WTC11 (cell line): ENCODE data around the gene ZNF680. TPM values are rescaled to one million over a fixed set of nuclear protein-coding genes. Genes with fewer than 3 reads are reported as not detected.

Experiments
- ATAC-seq: fragments of 200-7000 bp; cut with Tn5 transposase; 2 replicates; pipeline ENCODE4 v1.10.0; 2021; ENCODE audit warnings: mild to moderate bottlenecking, moderate library complexity
- CTCF ChIA-PET: fragments of 300-600 bp; sonication (Branson Sonifier 250); formaldehyde crosslinking; loops from one replicate; lab custom pipeline; 2021; ENCODE audit warnings: antibody characterized with exemption; lab: Charles Lee
- POLR2A ChIA-PET: fragments of 350-600 bp; sonication (Branson Sonifier 250); formaldehyde crosslinking; loops from one replicate; lab custom pipeline; 2021; ENCODE audit warnings: antibody characterized with exemption; lab: Charles Lee
- DNase-seq: peaks from one replicate; pipeline ENCODE4 v3.0.0; 2021; ENCODE audit warnings: low spot score
- H3K27ac Mint-ChIP-seq: 2 replicates; pipeline ENCODE4 v1.8.0; 2021; ENCODE audit warnings: mixed read lengths
- H3K27me3 Mint-ChIP-seq: 2 replicates; pipeline ENCODE4 v1.8.0; 2021; ENCODE audit warnings: low read depth, mild to moderate bottlenecking, moderate library complexity, mixed read lengths
- H3K36me3 Mint-ChIP-seq: 2 replicates; pipeline ENCODE4 v1.8.0; 2021; ENCODE audit warnings: mixed read lengths
- H3K4me1 Mint-ChIP-seq: 2 replicates; pipeline ENCODE4 v1.8.0; 2022; ENCODE audit warnings: mixed read lengths
- H3K4me3 Mint-ChIP-seq: 2 replicates; pipeline ENCODE4 v1.8.0; 2021; ENCODE audit warnings: mild to moderate bottlenecking, moderate library complexity, mixed read lengths
- H3K9me3 Mint-ChIP-seq: 2 replicates; pipeline ENCODE4 v1.8.0; 2021; ENCODE audit warnings: mixed read lengths
- ATF1 ChIP-seq: sonication (generic); formaldehyde crosslinking; IDR thresholded peaks from 2 replicates; pipeline ENCODE4 v1.8.1; 2023; ENCODE audit warnings: mild to moderate bottlenecking, moderate library complexity, missing genetic modification reagents
- ESRRA ChIP-seq: sonication (generic); formaldehyde crosslinking; IDR thresholded peaks from 2 replicates; pipeline ENCODE4 v1.8.1; 2022; ENCODE audit warnings: mild to moderate bottlenecking, missing genetic modification reagents, borderline replicate concordance
- ETV6 ChIP-seq: sonication (generic); formaldehyde crosslinking; IDR thresholded peaks from 2 replicates; pipeline ENCODE4 v1.8.1; 2022; ENCODE audit warnings: mild to moderate bottlenecking, missing genetic modification reagents
- FOXJ3 ChIP-seq: sonication (generic); formaldehyde crosslinking; IDR thresholded peaks from 2 replicates; pipeline ENCODE4 v1.9.0; 2021; ENCODE audit warnings: missing genetic modification reagents, mild to moderate bottlenecking, borderline replicate concordance
- IRF2 ChIP-seq: sonication (generic); formaldehyde crosslinking; IDR thresholded peaks from 2 replicates; pipeline ENCODE4 v1.8.0; 2022; ENCODE audit warnings: low read depth, missing genetic modification reagents, borderline replicate concordance
- KAT7 ChIP-seq: sonication (generic); formaldehyde crosslinking; IDR thresholded peaks from 2 replicates; pipeline ENCODE4 v1.8.1; 2023; ENCODE audit warnings: missing genetic modification reagents, mild to moderate bottlenecking, borderline replicate concordance
- NR1H2 ChIP-seq: sonication (generic); formaldehyde crosslinking; IDR thresholded peaks from 2 replicates; pipeline ENCODE4 v1.9.0; 2021; ENCODE audit warnings: mild to moderate bottlenecking, moderate library complexity, missing genetic modification reagents
- OVOL2 ChIP-seq: fragments of 250-450 bp; sonication (Bioruptor Pico); IDR thresholded peaks from 2 replicates; pipeline ENCODE4 v1.9.0; 2021; ENCODE audit warnings: mild to moderate bottlenecking, borderline replicate concordance
- RELA ChIP-seq: sonication (generic); formaldehyde crosslinking; IDR thresholded peaks from 2 replicates; pipeline ENCODE4 v1.8.1; 2022; ENCODE audit warnings: missing genetic modification reagents, mild to moderate bottlenecking, borderline replicate concordance
- SMAD3 ChIP-seq: sonication (generic); formaldehyde crosslinking; IDR thresholded peaks from 2 replicates; pipeline ENCODE4 v1.8.0; 2022; ENCODE audit warnings: missing genetic modification reagents, mild to moderate bottlenecking, borderline replicate concordance
- ZNF138 ChIP-seq: sonication (generic); formaldehyde crosslinking; conservative IDR thresholded peaks from 2 replicates; pipeline ENCODE4 v1.8.1; 2022; ENCODE audit warnings: mild to moderate bottlenecking, moderate library complexity, missing genetic modification reagents
- ZNF232 ChIP-seq: sonication (generic); formaldehyde crosslinking; IDR thresholded peaks from 2 replicates; pipeline ENCODE4 v1.8.0; 2022; ENCODE audit warnings: mild to moderate bottlenecking, missing genetic modification reagents
- ZNF396 ChIP-seq: fragments of 250-450 bp; sonication (Bioruptor Pico); IDR thresholded peaks from 2 replicates; pipeline ENCODE4 v1.8.0; 2021; ENCODE audit warnings: mild to moderate bottlenecking, moderate library complexity, borderline replicate concordance
- total RNA-seq: library from RNA; stranded (reverse); gene quantifications from 3 replicates; pipeline ENCODE4 v1.2.3, GENCODE V29; 2021
- TF ChIP-seq, protein P1 (sequence below): sonication (generic); formaldehyde crosslinking; IDR thresholded peaks from 2 replicates; pipeline ENCODE4 v1.8.0; 2023; ENCODE audit warnings: missing genetic modification reagents
- TF ChIP-seq, protein P2 (sequence below): sonication (generic); formaldehyde crosslinking; IDR thresholded peaks from 2 replicates; pipeline ENCODE4 v1.8.1; 2022; ENCODE audit warnings: low read depth, mild to moderate bottlenecking, moderate library complexity, missing genetic modification reagents, borderline replicate concordance
- TF ChIP-seq, protein P3 (sequence below): fragments of 250-450 bp; sonication (Bioruptor Pico); conservative IDR thresholded peaks from 2 replicates; pipeline ENCODE4 v1.9.0; 2021; ENCODE audit warnings: mild to moderate bottlenecking
- TF ChIP-seq, protein P4 (sequence below): sonication (generic); formaldehyde crosslinking; IDR thresholded peaks from 2 replicates; pipeline ENCODE4 v1.8.0; 2023; ENCODE audit warnings: mild to moderate bottlenecking, missing genetic modification reagents
- TF ChIP-seq, protein P5 (sequence below): sonication (generic); formaldehyde crosslinking; IDR thresholded peaks from 2 replicates; pipeline ENCODE4 v1.8.1; 2023; ENCODE audit warnings: mild to moderate bottlenecking, missing genetic modification reagents, moderate library complexity
- TF ChIP-seq, protein P6 (sequence below): sonication (generic); formaldehyde crosslinking; IDR thresholded peaks from 2 replicates; pipeline ENCODE4 v1.8.1; 2023; ENCODE audit warnings: mild to moderate bottlenecking, missing genetic modification reagents, borderline replicate concordance
- TF ChIP-seq, protein P7 (sequence below): sonication (generic); formaldehyde crosslinking; IDR thresholded peaks from 2 replicates; pipeline ENCODE4 v1.8.1; 2022; ENCODE audit warnings: mild to moderate bottlenecking, moderate library complexity, missing genetic modification reagents
- TF ChIP-seq, protein P8 (sequence below): fragments of 250-450 bp; sonication (Bioruptor Pico); IDR thresholded peaks from 2 replicates; pipeline ENCODE4 v2.1.2; 2022; ENCODE audit warnings: mild to moderate bottlenecking, moderate library complexity

ZNF680 gene
- total RNA-seq, 1 experiment from 2014 or later, result 13.9 TPM

DNA sequence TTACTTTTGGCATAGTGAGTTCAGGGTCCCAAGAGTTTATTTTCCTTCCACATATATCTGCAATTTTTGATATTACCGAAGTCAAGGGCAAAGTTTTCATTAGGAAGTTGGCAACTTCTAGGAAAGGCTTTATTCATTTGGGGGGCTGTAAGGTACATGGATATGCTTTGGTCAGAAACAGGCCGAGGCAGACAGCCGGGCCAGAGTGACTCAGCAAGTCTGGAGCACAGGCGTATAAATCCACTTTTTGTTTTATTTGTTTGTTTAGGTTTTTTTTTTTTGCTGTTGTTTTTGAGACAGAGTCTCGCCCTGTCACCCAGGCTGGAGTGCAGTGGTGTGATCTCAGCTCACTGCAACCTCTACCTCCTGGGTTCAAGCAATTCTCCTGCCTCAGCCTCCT lies 3.7 kb downstream of the ZNF680 start:
- no peak for TF ChIP-seq IRF2 (CRISPR knock-in tag)
- no peak for TF ChIP-seq ATF1 (CRISPR knock-in tag)
- TF ChIP-seq, all 79 proteins: peak for 0
- Mint-ChIP-seq H3K36me3 (peaks cover 57% of the 10 kb centered on the region), H3K27me3 (peaks cover 4% of the 10 kb centered on the region; the same call in 1 of the 2 replicates), H3K27ac (no peak overlapping the region), H3K9me3 (peaks cover 38% of the 10 kb centered on the region), H3K4me1 (peaks cover 18% of the 10 kb centered on the region), H3K4me3 (no peak overlapping the region)
- ChIA-PET CTCF (no interaction called here), POLR2A (no interaction called here)
- DNase-seq, result no peak
- no peak for ATAC-seq

DNA sequence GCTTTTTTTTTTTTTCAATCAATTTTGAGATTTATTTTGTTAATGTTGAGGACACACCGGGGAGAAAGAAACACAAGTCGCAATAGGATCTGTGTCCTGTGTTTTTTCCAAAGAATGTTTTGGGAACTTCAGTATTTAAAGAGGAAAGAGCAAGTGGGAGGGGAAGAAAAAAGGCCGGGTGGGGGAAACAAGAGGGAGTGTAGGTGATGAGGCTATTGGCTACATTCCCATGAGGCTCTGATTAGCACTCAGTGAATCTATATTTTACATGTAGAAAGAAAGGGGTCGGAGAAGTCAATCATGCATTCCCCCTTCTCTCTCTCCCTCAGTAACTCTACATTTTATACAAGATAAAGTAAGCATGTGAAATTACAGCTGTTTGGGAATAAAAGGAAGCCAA lies 4.1 kb downstream of the ZNF680 start:
- Mint-ChIP-seq H3K27ac (no peak overlapping the region), H3K4me1 (peaks cover 14% of the 10 kb centered on the region), H3K9me3 (peaks cover 34% of the 10 kb centered on the region), H3K27me3 (peaks cover 4% of the 10 kb centered on the region; the same call in 1 of the 2 replicates), H3K36me3 (peaks cover 53% of the 10 kb centered on the region), H3K4me3 (no peak overlapping the region)
- ATAC-seq, result no peak
- no peak for DNase-seq
- CTCF ChIA-PET, result no interaction called here
- TF ChIP-seq FOXJ3 (CRISPR knock-in tag), result no peak
- TF ChIP-seq, protein P1, sequence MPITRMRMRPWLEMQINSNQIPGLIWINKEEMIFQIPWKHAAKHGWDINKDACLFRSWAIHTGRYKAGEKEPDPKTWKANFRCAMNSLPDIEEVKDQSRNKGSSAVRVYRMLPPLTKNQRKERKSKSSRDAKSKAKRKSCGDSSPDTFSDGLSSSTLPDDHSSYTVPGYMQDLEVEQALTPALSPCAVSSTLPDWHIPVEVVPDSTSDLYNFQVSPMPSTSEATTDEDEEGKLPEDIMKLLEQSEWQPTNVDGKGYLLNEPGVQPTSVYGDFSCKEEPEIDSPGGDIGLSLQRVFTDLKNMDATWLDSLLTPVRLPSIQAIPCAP, result no peak
- TF ChIP-seq RELA (CRISPR knock-in tag), result no peak
- TF ChIP-seq KAT7, result no peak
- TF ChIP-seq, protein P2, sequence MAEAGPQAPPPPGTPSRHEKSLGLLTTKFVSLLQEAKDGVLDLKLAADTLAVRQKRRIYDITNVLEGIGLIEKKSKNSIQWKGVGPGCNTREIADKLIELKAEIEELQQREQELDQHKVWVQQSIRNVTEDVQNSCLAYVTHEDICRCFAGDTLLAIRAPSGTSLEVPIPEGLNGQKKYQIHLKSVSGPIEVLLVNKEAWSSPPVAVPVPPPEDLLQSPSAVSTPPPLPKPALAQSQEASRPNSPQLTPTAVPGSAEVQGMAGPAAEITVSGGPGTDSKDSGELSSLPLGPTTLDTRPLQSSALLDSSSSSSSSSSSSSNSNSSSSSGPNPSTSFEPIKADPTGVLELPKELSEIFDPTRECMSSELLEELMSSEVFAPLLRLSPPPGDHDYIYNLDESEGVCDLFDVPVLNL (CRISPR knock-in tag), result no peak
- TF ChIP-seq SMAD3 (CRISPR knock-in tag), result no peak
- TF ChIP-seq, protein P3, sequence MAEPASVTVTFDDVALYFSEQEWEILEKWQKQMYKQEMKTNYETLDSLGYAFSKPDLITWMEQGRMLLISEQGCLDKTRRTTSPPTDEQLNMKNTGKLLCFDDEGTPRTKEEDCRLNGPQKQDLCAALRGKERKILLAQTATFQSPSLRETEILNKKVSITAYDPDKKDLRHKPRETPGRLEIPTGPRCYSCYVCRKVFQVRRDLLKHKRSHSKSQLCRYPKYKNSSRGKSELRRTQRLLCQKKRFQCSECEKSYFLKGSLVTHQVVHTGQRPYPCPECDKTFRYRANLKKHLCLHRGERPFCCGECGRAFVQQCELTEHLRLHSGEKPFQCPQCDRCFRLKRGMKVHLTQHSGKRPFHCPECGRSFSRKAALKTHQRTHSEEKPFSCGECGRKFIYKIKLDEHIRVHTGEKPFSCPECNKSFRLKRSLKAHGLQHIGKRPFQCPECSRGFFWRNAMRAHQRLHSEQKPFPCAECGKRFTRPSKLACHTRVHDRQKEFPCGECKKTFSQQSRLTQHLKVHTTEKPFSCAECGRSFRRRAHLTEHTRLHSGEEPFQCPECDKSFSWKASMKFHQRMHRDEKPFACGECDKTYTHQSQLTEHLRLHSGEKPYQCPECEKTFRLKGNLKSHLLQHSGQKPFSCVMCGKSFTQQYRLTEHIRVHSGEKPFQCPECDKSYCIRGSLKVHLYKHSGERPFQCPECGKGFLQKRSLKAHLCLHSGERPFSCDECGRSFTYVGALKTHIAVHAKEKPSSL (CRISPR knock-in tag), result no peak
- TF ChIP-seq, protein P4, sequence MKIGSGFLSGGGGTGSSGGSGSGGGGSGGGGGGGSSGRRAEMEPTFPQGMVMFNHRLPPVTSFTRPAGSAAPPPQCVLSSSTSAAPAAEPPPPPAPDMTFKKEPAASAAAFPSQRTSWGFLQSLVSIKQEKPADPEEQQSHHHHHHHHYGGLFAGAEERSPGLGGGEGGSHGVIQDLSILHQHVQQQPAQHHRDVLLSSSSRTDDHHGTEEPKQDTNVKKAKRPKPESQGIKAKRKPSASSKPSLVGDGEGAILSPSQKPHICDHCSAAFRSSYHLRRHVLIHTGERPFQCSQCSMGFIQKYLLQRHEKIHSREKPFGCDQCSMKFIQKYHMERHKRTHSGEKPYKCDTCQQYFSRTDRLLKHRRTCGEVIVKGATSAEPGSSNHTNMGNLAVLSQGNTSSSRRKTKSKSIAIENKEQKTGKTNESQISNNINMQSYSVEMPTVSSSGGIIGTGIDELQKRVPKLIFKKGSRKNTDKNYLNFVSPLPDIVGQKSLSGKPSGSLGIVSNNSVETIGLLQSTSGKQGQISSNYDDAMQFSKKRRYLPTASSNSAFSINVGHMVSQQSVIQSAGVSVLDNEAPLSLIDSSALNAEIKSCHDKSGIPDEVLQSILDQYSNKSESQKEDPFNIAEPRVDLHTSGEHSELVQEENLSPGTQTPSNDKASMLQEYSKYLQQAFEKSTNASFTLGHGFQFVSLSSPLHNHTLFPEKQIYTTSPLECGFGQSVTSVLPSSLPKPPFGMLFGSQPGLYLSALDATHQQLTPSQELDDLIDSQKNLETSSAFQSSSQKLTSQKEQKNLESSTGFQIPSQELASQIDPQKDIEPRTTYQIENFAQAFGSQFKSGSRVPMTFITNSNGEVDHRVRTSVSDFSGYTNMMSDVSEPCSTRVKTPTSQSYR, result no peak
- TF ChIP-seq, protein P5, sequence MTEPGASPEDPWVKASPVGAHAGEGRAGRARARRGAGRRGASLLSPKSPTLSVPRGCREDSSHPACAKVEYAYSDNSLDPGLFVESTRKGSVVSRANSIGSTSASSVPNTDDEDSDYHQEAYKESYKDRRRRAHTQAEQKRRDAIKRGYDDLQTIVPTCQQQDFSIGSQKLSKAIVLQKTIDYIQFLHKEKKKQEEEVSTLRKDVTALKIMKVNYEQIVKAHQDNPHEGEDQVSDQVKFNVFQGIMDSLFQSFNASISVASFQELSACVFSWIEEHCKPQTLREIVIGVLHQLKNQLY, result no peak
- no peak for TF ChIP-seq ESRRA
- no peak for TF ChIP-seq ZNF138
- TF ChIP-seq NR1H2 (CRISPR knock-in tag), result no peak
- TF ChIP-seq, protein P6, sequence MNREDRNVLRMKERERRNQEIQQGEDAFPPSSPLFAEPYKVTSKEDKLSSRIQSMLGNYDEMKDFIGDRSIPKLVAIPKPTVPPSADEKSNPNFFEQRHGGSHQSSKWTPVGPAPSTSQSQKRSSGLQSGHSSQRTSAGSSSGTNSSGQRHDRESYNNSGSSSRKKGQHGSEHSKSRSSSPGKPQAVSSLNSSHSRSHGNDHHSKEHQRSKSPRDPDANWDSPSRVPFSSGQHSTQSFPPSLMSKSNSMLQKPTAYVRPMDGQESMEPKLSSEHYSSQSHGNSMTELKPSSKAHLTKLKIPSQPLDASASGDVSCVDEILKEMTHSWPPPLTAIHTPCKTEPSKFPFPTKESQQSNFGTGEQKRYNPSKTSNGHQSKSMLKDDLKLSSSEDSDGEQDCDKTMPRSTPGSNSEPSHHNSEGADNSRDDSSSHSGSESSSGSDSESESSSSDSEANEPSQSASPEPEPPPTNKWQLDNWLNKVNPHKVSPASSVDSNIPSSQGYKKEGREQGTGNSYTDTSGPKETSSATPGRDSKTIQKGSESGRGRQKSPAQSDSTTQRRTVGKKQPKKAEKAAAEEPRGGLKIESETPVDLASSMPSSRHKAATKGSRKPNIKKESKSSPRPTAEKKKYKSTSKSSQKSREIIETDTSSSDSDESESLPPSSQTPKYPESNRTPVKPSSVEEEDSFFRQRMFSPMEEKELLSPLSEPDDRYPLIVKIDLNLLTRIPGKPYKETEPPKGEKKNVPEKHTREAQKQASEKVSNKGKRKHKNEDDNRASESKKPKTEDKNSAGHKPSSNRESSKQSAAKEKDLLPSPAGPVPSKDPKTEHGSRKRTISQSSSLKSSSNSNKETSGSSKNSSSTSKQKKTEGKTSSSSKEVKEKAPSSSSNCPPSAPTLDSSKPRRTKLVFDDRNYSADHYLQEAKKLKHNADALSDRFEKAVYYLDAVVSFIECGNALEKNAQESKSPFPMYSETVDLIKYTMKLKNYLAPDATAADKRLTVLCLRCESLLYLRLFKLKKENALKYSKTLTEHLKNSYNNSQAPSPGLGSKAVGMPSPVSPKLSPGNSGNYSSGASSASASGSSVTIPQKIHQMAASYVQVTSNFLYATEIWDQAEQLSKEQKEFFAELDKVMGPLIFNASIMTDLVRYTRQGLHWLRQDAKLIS (CRISPR knock-in tag), result no peak
- no peak for TF ChIP-seq ETV6
- TF ChIP-seq OVOL2 (CRISPR knock-in tag), result no peak
- TF ChIP-seq, protein P7, sequence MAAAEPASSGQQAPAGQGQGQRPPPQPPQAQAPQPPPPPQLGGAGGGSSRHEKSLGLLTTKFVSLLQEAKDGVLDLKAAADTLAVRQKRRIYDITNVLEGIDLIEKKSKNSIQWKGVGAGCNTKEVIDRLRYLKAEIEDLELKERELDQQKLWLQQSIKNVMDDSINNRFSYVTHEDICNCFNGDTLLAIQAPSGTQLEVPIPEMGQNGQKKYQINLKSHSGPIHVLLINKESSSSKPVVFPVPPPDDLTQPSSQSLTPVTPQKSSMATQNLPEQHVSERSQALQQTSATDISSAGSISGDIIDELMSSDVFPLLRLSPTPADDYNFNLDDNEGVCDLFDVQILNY, result no peak
- TF ChIP-seq ZNF396 (CRISPR knock-in tag), result no peak
- TF ChIP-seq, protein P8, sequence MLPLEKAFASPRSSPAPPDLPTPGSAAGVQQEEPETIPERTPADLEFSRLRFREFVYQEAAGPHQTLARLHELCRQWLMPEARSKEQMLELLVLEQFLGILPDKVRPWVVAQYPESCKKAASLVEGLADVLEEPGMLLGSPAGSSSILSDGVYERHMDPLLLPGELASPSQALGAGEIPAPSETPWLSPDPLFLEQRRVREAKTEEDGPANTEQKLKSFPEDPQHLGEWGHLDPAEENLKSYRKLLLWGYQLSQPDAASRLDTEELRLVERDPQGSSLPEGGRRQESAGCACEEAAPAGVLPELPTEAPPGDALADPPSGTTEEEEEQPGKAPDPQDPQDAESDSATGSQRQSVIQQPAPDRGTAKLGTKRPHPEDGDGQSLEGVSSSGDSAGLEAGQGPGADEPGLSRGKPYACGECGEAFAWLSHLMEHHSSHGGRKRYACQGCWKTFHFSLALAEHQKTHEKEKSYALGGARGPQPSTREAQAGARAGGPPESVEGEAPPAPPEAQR (CRISPR knock-in tag), result no peak
- TF ChIP-seq ZNF232 (CRISPR knock-in tag), result no peak
- TF ChIP-seq, all 79 proteins: peak for 0
- POLR2A ChIA-PET, result no interaction called here
